ENCODE data around the gene SMARCA2. TPM values are rescaled to one million over a fixed set of nuclear protein-coding genes. Genes with fewer than 3 reads are reported as not detected.

Gene SMARCA2
- total and polyA plus RNA-seq, 9 of the 15 experiments (the other 6 are each of a cell fraction or from before 2014, with no cell fraction given), result 8.0 to 34.8 (median 25.5) TPM

- no peak for TF ChIP-seq GABPB2 (CRISPR knock-in tag; conservative IDR thresholded peaks at IDR 0.05)
- TF ChIP-seq CEBPB (tag; IDR thresholded peaks at IDR 0.05), result no peak
- TF ChIP-seq C11orf30 (IDR thresholded peaks at IDR 0.05; ENCODE audit: low read depth), result peak; percentile 58
- TF ChIP-seq ZFPM2 (CRISPR knock-in tag; IDR thresholded peaks at IDR 0.05), result no peak
- no peak for TF ChIP-seq SNIP1 (IDR thresholded peaks at IDR 0.05; ENCODE audit: low read depth)
- no peak for TF ChIP-seq ZNF354B (CRISPR knock-in tag; IDR thresholded peaks at IDR 0.05)
- 0 out of 2 replicates have a peak, but pooled peaks have one; percentile 5 for TF ChIP-seq RFX1 (IDR thresholded peaks at IDR 0.05)
- no peak for TF ChIP-seq SMARCC2 (IDR thresholded peaks at IDR 0.05; ENCODE audit: low read depth)
- TF ChIP-seq, protein P1, sequence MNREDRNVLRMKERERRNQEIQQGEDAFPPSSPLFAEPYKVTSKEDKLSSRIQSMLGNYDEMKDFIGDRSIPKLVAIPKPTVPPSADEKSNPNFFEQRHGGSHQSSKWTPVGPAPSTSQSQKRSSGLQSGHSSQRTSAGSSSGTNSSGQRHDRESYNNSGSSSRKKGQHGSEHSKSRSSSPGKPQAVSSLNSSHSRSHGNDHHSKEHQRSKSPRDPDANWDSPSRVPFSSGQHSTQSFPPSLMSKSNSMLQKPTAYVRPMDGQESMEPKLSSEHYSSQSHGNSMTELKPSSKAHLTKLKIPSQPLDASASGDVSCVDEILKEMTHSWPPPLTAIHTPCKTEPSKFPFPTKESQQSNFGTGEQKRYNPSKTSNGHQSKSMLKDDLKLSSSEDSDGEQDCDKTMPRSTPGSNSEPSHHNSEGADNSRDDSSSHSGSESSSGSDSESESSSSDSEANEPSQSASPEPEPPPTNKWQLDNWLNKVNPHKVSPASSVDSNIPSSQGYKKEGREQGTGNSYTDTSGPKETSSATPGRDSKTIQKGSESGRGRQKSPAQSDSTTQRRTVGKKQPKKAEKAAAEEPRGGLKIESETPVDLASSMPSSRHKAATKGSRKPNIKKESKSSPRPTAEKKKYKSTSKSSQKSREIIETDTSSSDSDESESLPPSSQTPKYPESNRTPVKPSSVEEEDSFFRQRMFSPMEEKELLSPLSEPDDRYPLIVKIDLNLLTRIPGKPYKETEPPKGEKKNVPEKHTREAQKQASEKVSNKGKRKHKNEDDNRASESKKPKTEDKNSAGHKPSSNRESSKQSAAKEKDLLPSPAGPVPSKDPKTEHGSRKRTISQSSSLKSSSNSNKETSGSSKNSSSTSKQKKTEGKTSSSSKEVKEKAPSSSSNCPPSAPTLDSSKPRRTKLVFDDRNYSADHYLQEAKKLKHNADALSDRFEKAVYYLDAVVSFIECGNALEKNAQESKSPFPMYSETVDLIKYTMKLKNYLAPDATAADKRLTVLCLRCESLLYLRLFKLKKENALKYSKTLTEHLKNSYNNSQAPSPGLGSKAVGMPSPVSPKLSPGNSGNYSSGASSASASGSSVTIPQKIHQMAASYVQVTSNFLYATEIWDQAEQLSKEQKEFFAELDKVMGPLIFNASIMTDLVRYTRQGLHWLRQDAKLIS (CRISPR knock-in tag; IDR thresholded peaks at IDR 0.05), result no peak
- no peak for TF ChIP-seq E2F3 (CRISPR knock-in tag; IDR thresholded peaks at IDR 0.05)
Observed at GRCh38 chr9:2107906-2108451, 92.8 kb downstream of the SMARCA2 start (continued).

Measured in K562 (cell line).